Thyroid gland (tissue), 4 donors: ENCODE results near the gene RAB11A. TPM values are rescaled to one million over a fixed set of nuclear protein-coding genes. Genes with fewer than 3 reads are reported as not detected.

Experiments used
- DNase-seq, 2 donors: peaks; one replicate each; pipeline ENCODE4 v3.0.0-alpha.2; 2019
- H3K27ac ChIP-seq, 3 donors: fragments of 200-600 bp; sonication (generic); 1 replicate in 2 of 3; 2 replicates in 1 of 3; pipeline ENCODE4 v1.5.1; 2016 to 2019; ENCODE audit warnings: mild to moderate bottlenecking in 1 of 3, moderate library complexity in 1 of 3
- H3K27me3 ChIP-seq: fragments of 200-600 bp; sonication (generic); one replicate; pipeline ENCODE4 v1.5.1; 2019
- H3K36me3 ChIP-seq, 2 donors: fragments of 200-600 bp; sonication (generic); one replicate each; pipeline ENCODE4 v1.5.1; 2016 to 2019
- H3K4me1 ChIP-seq, 2 donors: fragments of 200-600 bp; sonication (generic); one replicate each; pipeline ENCODE4 v1.5.1; 2017 to 2019
- H3K4me3 ChIP-seq, 3 donors: fragments of 200-600 bp; sonication (generic); replicated peaks in 1 of 3; 1 replicate in 2 of 3; 2 replicates in 1 of 3; pipeline ENCODE4 v1.5.1; 2016; ENCODE audit warnings: mild to moderate bottlenecking in 1 of 3
- H3K9me3 ChIP-seq: fragments of 200-600 bp; sonication (generic); one replicate; pipeline ENCODE4 v1.5.1; 2017
- POLR2A ChIP-seq, 2 donors: fragments of 450-650 bp; IDR thresholded peaks; one replicate each; pipeline ENCODE4 v1.6.1; 2017; ENCODE audit warnings: antibody characterized with exemption in 2 of 2, mild to moderate bottlenecking in 2 of 2, moderate library complexity in 1 of 2
- WGBS, 2 donors: methylation state at CpG; one replicate each; pipeline ENCODE4 v1.1.5; 2017; 5-methylcytosine and 5-hydroxymethylcytosine counted together
- intact Hi-C: fragments of 100-400 bp; cut with DNase I; formaldehyde crosslinking; loops from one replicate; pipeline ENCODE4 v1.15.1; 2023
- total RNA-seq, 4 donors: library from RNA; depleted of rRNA; stranded (reverse); fragments of >200 nt; gene quantifications; one replicate each; pipeline ENCODE4 v1.2.3, GENCODE V29; 2016
- TF ChIP-seq, protein P1 (sequence below), 6 experiments: fragments of 200-600 bp in 3 of 6; fragments of 450-650 bp in 3 of 6; sonication (generic) in 3 of 6; IDR thresholded peaks; one replicate each; pipeline ENCODE4 v1.5.1; 2016 to 2019; ENCODE audit warnings: antibody characterized with exemption in 6 of 6, mild to moderate bottlenecking in 2 of 6, inconsistent platforms in 1 of 6, moderate library complexity in 1 of 6

The RAB11A gene
- total RNA-seq, 4 donors from 2014 or later, result 201 to 369 (median 280) TPM

DNA sequence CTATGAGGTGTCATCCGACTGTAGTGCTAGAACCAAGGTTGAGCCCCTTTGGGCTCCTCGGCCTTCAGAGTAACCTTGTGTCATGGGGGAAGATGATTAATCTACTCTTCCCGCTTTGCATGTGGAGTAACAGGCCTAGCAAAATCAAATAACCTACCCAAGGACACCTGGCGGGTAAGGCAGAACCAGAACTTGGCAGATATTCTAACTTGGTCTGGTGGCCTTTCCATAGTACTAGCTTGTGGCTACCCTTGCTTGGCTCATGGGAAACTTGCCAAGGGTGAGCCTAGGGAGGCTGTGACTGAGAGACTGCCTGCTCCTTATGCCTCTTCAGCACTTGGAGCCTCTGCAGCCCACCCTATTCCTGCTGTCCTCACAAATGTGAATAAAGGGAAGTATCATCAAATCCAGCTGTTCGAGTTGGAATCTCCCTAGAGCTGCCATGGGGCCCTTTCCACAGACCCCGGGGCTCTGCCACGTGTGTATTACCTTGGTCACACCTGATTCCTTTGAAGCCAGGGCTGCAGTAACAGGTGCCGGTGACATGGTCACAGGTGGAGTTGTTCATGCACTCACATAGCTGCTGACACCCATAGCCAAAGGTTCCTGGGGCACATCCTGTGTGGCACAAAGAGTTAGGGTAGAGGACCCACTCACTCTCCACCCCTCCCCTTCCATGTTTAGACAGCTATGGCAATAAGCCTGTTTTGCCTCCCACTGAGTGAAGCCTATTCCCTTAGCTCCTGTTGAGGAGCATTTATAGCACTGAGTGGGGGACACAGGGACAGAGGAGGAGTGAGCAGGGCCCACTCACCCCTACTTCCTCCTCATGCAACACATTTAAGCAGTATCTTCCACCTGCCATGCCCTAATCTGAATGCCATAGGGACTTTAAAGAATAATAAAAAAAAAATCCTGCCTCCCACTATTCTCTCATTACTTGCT, 46.0 kb downstream of the RAB11A start:
- no peak for DNase-seq
- H3K4me1 ChIP-seq, result peaks cover 0 to 8% of the 10 kb centered on the region in 2 donors
- H3K36me3 ChIP-seq, result peaks cover 0 to 4% of the 10 kb centered on the region in 2 donors
- intact Hi-C loops, result no loop called here
- TF ChIP-seq, protein P1, sequence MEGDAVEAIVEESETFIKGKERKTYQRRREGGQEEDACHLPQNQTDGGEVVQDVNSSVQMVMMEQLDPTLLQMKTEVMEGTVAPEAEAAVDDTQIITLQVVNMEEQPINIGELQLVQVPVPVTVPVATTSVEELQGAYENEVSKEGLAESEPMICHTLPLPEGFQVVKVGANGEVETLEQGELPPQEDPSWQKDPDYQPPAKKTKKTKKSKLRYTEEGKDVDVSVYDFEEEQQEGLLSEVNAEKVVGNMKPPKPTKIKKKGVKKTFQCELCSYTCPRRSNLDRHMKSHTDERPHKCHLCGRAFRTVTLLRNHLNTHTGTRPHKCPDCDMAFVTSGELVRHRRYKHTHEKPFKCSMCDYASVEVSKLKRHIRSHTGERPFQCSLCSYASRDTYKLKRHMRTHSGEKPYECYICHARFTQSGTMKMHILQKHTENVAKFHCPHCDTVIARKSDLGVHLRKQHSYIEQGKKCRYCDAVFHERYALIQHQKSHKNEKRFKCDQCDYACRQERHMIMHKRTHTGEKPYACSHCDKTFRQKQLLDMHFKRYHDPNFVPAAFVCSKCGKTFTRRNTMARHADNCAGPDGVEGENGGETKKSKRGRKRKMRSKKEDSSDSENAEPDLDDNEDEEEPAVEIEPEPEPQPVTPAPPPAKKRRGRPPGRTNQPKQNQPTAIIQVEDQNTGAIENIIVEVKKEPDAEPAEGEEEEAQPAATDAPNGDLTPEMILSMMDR (IDR thresholded peaks at IDR 0.05), result no peak
- TF ChIP-seq POLR2A (IDR thresholded peaks at IDR 0.05), result no peak
- no peaks in the 10 kb centered on the region for H3K9me3 ChIP-seq
- H3K27me3 ChIP-seq, result no peaks in the 10 kb centered on the region
- no peak overlapping the region for H3K27ac ChIP-seq
- WGBS, 2 donors, result 94 to 98% methylated on average over 5 to 8 of the region's 8 CpGs
- no peak overlapping the region for H3K4me3 ChIP-seq

DNA sequence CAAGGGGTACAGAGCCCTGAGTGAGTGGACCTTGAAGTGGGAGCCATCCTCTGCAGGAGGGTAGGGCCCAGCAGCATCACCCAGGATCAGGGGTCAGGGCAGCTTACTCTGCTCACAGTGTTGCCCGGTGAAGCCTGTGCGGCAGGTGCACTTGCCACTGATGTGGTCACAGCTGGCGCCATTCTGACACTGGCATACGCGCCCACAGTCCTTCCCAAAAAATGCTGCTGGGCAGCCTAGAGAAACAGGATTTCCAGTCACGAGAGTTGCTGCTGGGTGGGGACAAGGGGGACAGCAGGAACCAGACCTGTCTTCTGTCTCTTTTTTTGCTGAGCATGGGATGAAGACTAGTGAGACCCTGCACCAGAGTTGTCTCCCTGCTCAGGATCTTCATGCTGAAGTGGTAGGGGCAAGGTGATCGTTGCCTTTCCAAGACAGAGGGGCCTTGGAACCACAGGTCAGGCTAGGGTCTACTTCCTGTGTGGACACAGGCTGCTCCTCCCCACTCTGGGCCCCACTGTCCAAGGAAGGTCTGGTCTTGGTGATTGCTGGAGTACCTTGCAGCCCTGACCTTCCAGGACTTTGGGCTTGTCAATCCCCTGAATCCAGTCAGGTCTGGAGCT, 46.9 kb downstream of the RAB11A start:
- H3K36me3 ChIP-seq, result no peaks in the 10 kb centered on the region
- no peak overlapping the region for H3K27ac ChIP-seq
- H3K9me3 ChIP-seq, result no peaks in the 10 kb centered on the region
- H3K4me3 ChIP-seq, result no peak overlapping the region
- 81% methylated on average over 6 of the region's 7 CpGs; no CpG with 5 or more reads in 1 of the 2 donors for WGBS, 2 donors
- TF ChIP-seq, protein P1 (IDR thresholded peaks at IDR 0.05), result no peak
- no peak for TF ChIP-seq POLR2A (IDR thresholded peaks at IDR 0.05)
- intact Hi-C loops, result no loop called here
- peaks cover 0 to 8% of the 10 kb centered on the region in 2 donors for H3K4me1 ChIP-seq
- H3K27me3 ChIP-seq, result no peaks in the 10 kb centered on the region
- DNase-seq, result no peak

DNA sequence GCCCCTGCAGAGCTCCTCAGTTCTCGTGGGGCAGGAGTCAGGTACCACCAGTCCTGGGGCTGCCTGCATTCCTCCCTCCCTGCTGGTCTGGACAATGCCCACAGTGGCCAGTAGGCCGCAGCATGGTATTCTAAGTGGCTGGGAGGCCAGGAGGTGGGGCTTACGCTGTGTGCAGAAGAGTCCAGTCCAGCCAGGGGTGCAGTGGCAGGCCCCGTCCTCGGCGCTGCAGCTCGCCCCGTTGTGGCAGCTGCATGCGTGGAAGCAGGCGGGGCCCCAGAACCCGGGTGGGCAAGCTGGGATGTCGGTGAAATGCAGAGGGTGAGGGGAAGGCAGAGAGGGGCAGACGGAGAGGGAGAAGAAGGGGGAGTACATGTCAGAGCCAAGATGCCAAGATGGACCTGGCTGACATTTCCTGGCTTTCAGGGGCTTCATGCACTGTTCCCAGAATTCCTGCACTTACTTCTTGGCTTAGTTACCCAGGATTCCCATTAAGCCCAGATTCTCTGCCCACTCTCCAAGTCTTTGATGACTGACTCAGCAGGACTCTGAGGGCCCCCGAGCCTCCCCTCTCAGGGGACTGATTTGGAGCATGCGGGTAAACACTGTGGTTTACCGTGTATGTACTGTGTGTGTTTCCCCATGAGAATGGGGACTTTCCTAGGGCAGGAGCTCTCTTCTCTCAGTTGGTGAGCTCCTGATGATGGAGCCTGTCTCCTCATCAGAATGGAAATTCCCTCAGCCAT, 47.5 kb downstream of the RAB11A start:
- no peaks in the 10 kb centered on the region for H3K36me3 ChIP-seq
- intact Hi-C loops, result no loop called here
- no peak overlapping the region for H3K4me3 ChIP-seq

DNA sequence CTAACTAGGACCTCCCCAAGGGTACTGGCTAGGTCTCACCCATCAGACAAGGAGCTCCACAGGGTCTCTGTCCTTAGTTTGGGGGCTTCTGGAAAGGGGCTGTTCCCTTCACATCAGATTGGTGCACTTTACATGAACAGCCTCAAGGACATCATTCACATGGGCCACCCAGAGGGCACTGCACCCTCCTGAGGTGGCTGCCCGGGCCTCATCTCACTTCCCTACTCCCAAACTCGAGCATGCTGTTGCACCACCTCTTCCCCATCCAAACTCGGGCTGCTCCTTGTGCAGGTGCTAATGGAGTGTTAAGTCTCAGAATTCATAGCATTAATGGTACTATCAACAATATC, 48.1 kb downstream of the RAB11A start:
- Histone ChIP-seq H3K4me3 (no peak overlapping the region), H3K27ac (no peak overlapping the region), H3K9me3 (no peaks in the 10 kb centered on the region), H3K36me3 (no peaks in the 10 kb centered on the region), H3K4me1 (peaks cover 0 to 8% of the 10 kb centered on the region in 2 donors), H3K27me3 (no peaks in the 10 kb centered on the region)
- no peak for TF ChIP-seq POLR2A (IDR thresholded peaks at IDR 0.05)
- TF ChIP-seq, protein P1 (IDR thresholded peaks at IDR 0.05), result no peak
- intact Hi-C loops, result no loop called here
- 71 to 80% methylated on average over 3 of the region's 3 CpGs for WGBS, 2 donors
- no peak for DNase-seq

More for the DNA sequence above, 47.5 kb downstream of the RAB11A start:
- no peaks in the 10 kb centered on the region for H3K9me3 ChIP-seq
- no peak overlapping the region for H3K27ac ChIP-seq
- TF ChIP-seq, protein P1 (IDR thresholded peaks at IDR 0.05), result peak in 5 of 6 experiments; percentile 15 to 77 (median 66)
- no peak for TF ChIP-seq POLR2A (IDR thresholded peaks at IDR 0.05)
- 29 to 34% methylated on average over 13 to 14 of the region's 16 CpGs for WGBS, 2 donors
- H3K27me3 ChIP-seq, result no peaks in the 10 kb centered on the region
- peaks cover 0 to 8% of the 10 kb centered on the region in 2 donors for H3K4me1 ChIP-seq
- peak; percentile 73 to 74 for DNase-seq
